AG09319 (cell line): Measurements from ENCODE around the gene OR2L8.
"Not testable (repeated sequence)": the region's sequence is repeated elsewhere in the genome, so short reads cannot be mapped to it uniquely, and the experiment has no call there.

Experiments used
- DNase-seq: peaks from one replicate; pipeline ENCODE4 v3.0.0-alpha.2; 2010; ENCODE audit warnings: low read depth; ENCODE audit errors: extremely low read depth
- TF ChIP-seq, protein P1 (sequence below): IDR thresholded peaks from 2 replicates; pipeline ENCODE4 v1.5.1; 2011; ENCODE audit warnings: low read depth, mild to moderate bottlenecking, inconsistent platforms, low read length, moderate library complexity

Gene OR2L8

DNA sequence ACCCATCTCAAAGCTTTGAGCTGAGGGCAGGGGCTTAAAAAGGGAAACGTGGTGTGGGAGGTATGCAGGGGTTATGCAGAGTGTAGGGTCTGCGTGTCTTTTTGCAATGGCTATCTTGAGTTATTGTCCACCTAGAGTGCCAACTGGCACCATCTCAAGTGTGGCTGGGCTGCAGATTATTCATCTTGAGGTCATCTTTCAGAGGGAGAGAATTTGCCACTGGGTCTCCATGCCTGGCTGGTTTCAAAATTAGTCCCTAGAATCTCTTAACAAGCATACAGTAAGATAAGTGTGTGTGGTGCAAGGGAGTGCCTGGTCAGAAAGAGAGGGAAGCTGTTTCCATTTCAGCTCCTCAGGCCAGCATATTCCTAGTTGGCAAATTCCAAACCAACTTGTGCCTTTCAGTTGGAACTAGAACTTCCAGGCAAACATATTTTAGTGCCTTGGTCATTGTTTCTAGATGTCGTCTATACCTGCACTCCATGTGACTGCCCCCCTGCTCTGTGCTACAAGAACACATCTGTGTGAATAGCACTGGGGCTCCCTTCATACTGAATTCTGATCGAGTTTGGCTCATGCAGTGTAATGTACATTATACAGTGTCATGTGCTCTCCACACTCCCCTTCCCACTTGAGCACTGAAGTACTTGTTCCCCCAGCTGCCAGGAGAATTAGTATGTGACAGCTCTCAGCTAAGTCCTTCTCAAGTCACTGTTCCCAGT, 33.6 kb upstream of the OR2L8 start:
- no peak for DNase-seq
- TF ChIP-seq, protein P1, sequence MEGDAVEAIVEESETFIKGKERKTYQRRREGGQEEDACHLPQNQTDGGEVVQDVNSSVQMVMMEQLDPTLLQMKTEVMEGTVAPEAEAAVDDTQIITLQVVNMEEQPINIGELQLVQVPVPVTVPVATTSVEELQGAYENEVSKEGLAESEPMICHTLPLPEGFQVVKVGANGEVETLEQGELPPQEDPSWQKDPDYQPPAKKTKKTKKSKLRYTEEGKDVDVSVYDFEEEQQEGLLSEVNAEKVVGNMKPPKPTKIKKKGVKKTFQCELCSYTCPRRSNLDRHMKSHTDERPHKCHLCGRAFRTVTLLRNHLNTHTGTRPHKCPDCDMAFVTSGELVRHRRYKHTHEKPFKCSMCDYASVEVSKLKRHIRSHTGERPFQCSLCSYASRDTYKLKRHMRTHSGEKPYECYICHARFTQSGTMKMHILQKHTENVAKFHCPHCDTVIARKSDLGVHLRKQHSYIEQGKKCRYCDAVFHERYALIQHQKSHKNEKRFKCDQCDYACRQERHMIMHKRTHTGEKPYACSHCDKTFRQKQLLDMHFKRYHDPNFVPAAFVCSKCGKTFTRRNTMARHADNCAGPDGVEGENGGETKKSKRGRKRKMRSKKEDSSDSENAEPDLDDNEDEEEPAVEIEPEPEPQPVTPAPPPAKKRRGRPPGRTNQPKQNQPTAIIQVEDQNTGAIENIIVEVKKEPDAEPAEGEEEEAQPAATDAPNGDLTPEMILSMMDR, result no peak

DNA sequence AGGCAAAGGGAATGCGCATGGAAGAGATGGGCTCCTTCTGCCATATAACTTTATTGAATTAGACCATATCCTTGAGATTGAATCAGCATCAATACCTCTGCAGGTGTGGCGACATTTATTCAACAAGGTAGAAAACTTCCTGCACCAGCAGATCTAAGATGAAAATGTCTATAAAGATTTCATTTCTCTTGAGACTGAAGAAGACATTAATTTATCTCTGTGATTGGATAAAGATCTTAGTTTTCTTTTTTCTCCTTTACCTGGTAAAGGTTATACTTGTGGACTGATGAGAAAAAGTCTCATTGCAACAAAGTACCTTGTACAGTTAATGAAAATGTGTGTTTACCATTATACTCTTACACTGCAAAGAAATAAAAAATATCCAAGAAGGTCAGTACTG, 28.7 kb upstream of the OR2L8 start, which contains the start of gene OR2T8:
Gene OR2T8, plus strand, starts transcription at position 301 of the 400 bp plus-strand sequence. CDS start 766 bp downstream, outside the sequence.
- TF ChIP-seq, protein P1, result no peak
- no peak for DNase-seq

DNA sequence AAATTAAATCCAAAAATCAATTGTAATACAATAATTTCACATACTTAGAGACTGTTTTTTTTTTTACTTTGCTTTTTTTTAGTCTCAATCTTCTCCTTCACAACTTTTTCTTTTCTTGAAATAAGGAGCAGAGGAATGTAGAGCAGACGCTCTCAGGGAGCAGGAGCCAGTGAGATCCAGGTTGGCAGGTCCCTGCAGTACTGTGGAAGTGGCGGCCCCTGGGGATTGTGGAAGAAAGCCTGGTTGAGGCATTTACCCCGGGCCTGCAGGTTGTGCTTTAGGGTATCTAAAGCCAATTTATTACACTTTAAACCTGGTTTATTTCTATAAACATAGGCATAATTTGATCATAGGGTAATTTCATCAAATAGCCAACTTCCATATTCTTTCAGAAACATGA, 24.7 kb upstream of the OR2L8 start:
- DNase-seq, result no peak
- TF ChIP-seq, protein P1, result no peak

DNA sequence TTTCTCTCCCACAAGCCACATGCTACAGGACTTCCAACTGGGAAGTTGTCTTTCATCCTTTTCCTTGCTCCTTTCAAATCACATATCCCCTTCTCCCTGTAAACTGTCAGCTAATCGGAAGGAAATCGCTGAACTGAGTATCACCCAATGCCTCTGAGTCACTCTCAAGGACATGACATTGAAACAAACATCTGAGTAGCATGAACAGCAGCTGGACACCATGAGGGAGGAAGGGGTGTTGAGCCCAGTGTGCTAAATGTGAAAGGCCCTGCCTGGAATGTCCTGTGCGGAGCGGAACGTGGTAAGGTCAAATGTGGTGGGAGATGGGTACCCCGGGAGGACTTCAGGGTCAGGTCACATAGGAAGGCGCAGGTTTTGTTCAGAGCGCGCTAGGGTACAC, 23.8 kb upstream of the OR2L8 start, which contains the start of gene OR2AJ1:
Gene OR2AJ1, plus strand, starts transcription at position 22 of the 400 bp plus-strand sequence. CDS start 8,880 bp downstream, outside the sequence.
- DNase-seq, result no peak
- TF ChIP-seq, protein P1, result no peak

DNA sequence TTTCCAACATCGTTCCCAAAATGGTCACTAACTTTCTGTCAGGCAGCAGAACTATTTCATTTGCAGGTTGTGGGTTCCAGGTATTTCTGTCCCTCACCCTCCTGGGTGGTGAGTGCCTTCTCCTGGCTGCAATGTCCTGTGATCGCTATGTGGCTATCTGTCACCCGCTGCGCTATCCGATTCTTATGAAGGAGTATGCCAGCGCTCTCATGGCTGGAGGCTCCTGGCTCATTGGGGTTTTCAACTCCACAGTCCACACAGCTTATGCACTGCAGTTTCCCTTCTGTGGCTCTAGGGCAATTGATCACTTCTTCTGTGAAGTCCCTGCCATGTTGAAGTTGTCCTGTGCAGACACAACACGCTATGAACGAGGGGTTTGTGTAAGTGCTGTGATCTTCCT, 14.7 kb upstream of the OR2L8 start:
- TF ChIP-seq, protein P1, result no peak

DNA sequence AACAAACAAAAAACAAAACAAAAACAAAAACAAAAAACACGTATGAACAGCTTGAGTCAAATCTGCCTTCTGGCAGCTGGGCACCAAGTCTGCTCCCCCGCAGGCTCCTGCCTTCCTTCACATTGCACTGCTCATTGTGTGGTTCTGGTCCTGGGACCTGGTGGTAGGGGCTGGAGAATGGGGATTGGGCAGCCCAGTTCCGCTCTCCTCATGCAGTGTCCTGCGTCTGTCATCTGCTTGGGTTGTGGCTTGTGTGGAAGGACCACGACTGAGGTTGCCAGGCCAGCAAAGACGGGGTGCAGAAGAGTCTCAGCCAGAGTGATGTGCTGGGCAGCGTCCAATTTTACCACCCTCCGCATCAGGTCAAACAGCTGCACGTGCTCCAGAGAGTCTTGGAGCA, 12.9 kb upstream of the OR2L8 start:
- DNase-seq, result no peak
- TF ChIP-seq, protein P1, result no peak

More for the DNA sequence above, 14.7 kb upstream of the OR2L8 start:
- DNase-seq, result no peak

DNA sequence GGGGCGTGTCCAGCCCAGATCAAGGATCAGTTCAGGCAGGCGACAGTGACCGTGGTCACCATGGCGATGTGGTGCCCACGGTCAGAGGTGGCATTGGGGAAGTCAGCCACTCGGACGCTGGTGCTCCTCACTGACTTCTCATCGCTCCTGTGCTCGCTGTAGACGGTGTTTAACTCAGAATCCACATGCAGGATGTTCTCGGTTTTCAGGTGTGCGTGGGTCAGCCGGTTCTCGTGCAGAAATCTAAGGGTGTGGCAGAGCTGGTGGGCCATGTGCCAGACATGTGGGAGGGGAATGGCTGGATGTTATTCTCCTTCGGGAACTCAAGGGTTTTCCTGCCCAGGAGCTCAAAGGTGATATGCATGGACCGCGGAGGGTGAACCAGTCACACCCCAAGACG, 12.2 kb upstream of the OR2L8 start:
- no peak for DNase-seq
- TF ChIP-seq, protein P1, result no peak

DNA sequence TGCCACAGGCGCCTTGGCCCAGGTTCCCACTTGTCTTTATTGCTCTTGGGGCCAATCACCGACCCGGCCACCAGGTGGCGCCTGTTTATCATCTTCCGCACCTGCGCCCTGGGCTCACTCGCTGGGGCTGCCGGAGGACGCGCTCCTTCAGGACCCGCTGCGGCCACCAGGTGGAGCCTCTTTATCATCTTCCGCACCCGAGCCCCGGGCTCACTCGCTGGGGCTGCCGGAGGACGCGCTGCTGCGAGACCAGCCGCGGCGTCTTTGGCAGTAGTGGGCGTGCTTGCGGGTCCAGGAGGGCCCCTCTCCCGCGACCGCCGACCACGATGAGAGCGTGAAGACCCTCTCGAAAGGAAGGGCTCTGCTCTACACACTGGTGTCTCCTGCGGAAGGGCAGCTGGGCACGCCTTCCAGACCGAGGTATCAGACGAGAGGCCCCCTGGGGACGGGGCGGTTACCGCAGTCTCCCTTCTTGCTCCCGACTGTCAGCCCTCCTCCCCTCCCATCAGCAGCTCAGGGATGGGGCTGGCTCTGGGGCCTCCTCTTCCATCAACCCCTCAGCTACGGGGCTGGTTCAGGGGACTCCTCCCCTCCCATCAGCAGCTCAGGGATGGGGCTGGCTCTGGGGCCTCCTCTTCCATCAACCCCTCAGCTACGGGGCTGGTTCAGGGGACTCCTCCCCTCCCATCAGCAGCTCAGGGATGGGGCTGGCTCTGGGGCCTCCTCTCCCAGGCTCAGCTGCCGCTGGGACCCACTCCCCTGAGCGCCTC, 11.5 kb upstream of the OR2L8 start:
- not testable (repeated sequence) for DNase-seq
